Prostate gland (tissue), 2 donors: Measurements from ENCODE around the gene RAPGEF2. TPM values are rescaled to one million over a fixed set of nuclear protein-coding genes. Genes with fewer than 3 reads are reported as not detected.

Source experiments
- DNase-seq: peaks from one replicate; pipeline ENCODE4 v3.0.0-alpha.2; 2019; ENCODE audit warnings: low spot score
- H3K27ac ChIP-seq, 2 donors: fragments of 200-600 bp; sonication (generic); 2 replicates each; pipeline ENCODE4 v1.5.1; 2017 to 2019
- H3K27me3 ChIP-seq: fragments of 200-600 bp; sonication (generic); replicated peaks from 2 replicates; pipeline ENCODE4 v1.5.1; 2019; ENCODE audit not compliant: insufficient read depth
- H3K36me3 ChIP-seq, 2 donors: fragments of 200-600 bp; sonication (generic); 1 replicate in 1 of 2; 2 replicates in 1 of 2; pipeline versions ENCODE4 v1.5.1 to v1.8.1; 2017 to 2019
- H3K4me1 ChIP-seq: fragments of 200-600 bp; sonication (generic); replicated peaks from 2 replicates; pipeline ENCODE4 v1.5.1; 2019
- H3K4me3 ChIP-seq, 2 donors: fragments of 200-600 bp; sonication (generic); 2 replicates each; pipeline ENCODE4 v1.5.1; 2017 to 2019
- H3K9me3 ChIP-seq: fragments of 200-600 bp; sonication (generic); 2 replicates; pipeline ENCODE4 v1.5.1; 2017
- CTCF ChIP-seq, 4 experiments: fragments of 200-600 bp in 2 of 4; fragments of 450-650 bp in 2 of 4; sonication (generic) in 2 of 4; IDR thresholded peaks; 1 replicate in 3 of 4; 2 replicates in 1 of 4; pipeline ENCODE4 v1.5.1; 2016 to 2019; ENCODE audit warnings: antibody characterized with exemption in 4 of 4, mild to moderate bottlenecking in 2 of 4, moderate library complexity in 2 of 4
- POLR2A ChIP-seq: fragments of 450-650 bp; IDR thresholded peaks from one replicate; pipeline ENCODE4 v1.6.1; 2016; ENCODE audit warnings: antibody characterized with exemption, mild to moderate bottlenecking
- POLR2AphosphoS5 ChIP-seq: sonication (generic); formaldehyde crosslinking; IDR thresholded peaks from one replicate; pipeline ENCODE4 v1.6.1; 2017; ENCODE audit warnings: antibody characterized with exemption
- WGBS: methylation state at CpG from one replicate; pipeline ENCODE4 v1.1.5; 2018; 5-methylcytosine and 5-hydroxymethylcytosine counted together
- intact Hi-C: fragments of 100-400 bp; cut with DNase I; formaldehyde crosslinking; loops from one replicate; pipeline ENCODE4 v1.14.2; 2022
- total RNA-seq, 2 donors: library from RNA; depleted of rRNA; stranded (reverse); fragments of >200 nt; gene quantifications; one replicate each; pipeline ENCODE4 v1.1.0, GENCODE V29; 2016

Gene RAPGEF2
- total RNA-seq, 2 donors from 2014 or later: 29.2 to 29.5 TPM

- Histone ChIP-seq H3K4me1 (no peaks in the 10 kb centered on the region), H3K27ac (no peak overlapping the region), H3K27me3 (no peaks in the 10 kb centered on the region), H3K36me3 (no peaks in the 10 kb centered on the region), H3K4me3 (no peak overlapping the region), H3K9me3 (no peaks in the 10 kb centered on the region)
- 96% methylated on average over 8 of the region's 8 CpGs for WGBS
- intact Hi-C loops: no loop called here
- DNase-seq: no peak
- no peak for TF ChIP-seq POLR2AphosphoS5
- TF ChIP-seq CTCF (IDR thresholded peaks at IDR 0.05): no peak
- TF ChIP-seq POLR2A: no peak
Observed at GRCh38 chr4:159357350-159357749, 254.5 kb downstream of the RAPGEF2 start.

GRCh38 chr4:159358226-159358625 lies 255.3 kb downstream of the RAPGEF2 start:
- Histone ChIP-seq H3K36me3 (no peaks in the 10 kb centered on the region), H3K27me3 (no peaks in the 10 kb centered on the region), H3K27ac (no peak overlapping the region), H3K4me3 (no peak overlapping the region), H3K9me3 (no peaks in the 10 kb centered on the region), H3K4me1 (no peaks in the 10 kb centered on the region)
- no peak for DNase-seq
- 60% methylated on average over 2 of the region's 2 CpGs for WGBS
- TF ChIP-seq CTCF (IDR thresholded peaks at IDR 0.05) (no peak), POLR2AphosphoS5 (no peak), POLR2A (no peak)
- intact Hi-C loops: no loop called here

GRCh38 chr4:159360549-159360948 lies 257.7 kb downstream of the RAPGEF2 start:
- DNase-seq: no peak
- H3K27ac ChIP-seq: no peak overlapping the region
- no peaks in the 10 kb centered on the region for H3K36me3 ChIP-seq
- no peaks in the 10 kb centered on the region for H3K27me3 ChIP-seq
- TF ChIP-seq POLR2AphosphoS5 (no peak), POLR2A (no peak), CTCF (IDR thresholded peaks at IDR 0.05) (no peak)
- intact Hi-C loops: no loop called here
- WGBS: 89% methylated on average over 3 of the region's 3 CpGs
- H3K4me3 ChIP-seq: no peak overlapping the region
- no peaks in the 10 kb centered on the region for H3K4me1 ChIP-seq
- no peaks in the 10 kb centered on the region for H3K9me3 ChIP-seq

GRCh38 chr4:159363361-159363760 lies 260.5 kb downstream of the RAPGEF2 start:
- TF ChIP-seq POLR2A (no peak), CTCF (IDR thresholded peaks at IDR 0.05) (no peak), POLR2AphosphoS5 (no peak)
- Histone ChIP-seq H3K36me3 (no peaks in the 10 kb centered on the region), H3K27me3 (no peaks in the 10 kb centered on the region), H3K4me1 (no peaks in the 10 kb centered on the region), H3K27ac (no peak overlapping the region), H3K9me3 (no peaks in the 10 kb centered on the region), H3K4me3 (no peak overlapping the region)
- DNase-seq: no peak
- intact Hi-C loops: no loop called here
- WGBS: 96% methylated on average over 3 of the region's 3 CpGs

GRCh38 chr4:159366966-159367780 lies 264.3 kb downstream of the RAPGEF2 start:
- H3K27me3 ChIP-seq: no peaks in the 10 kb centered on the region
- no peak overlapping the region for H3K4me3 ChIP-seq
- no peaks in the 10 kb centered on the region for H3K4me1 ChIP-seq
- TF ChIP-seq POLR2AphosphoS5: no peak
- TF ChIP-seq POLR2A: no peak
- TF ChIP-seq CTCF (IDR thresholded peaks at IDR 0.05): no peak
- no peaks in the 10 kb centered on the region for H3K36me3 ChIP-seq
- intact Hi-C loops: no loop called here
- H3K27ac ChIP-seq: no peak overlapping the region
- WGBS: 50% methylated on average over 9 of the region's 9 CpGs
- no peaks in the 10 kb centered on the region for H3K9me3 ChIP-seq
- no peak for DNase-seq
